ENCODE measurements around the gene CARS1.

CARS1 gene

GRCh38 chr11:2999464-2999998, 57.7 kb downstream of the CARS1 start:
- Histone ChIP-seq H3K23ac (ENCODE audit: low read length in 2 of 2) (no peak overlapping the region), H2BK12ac (ENCODE audit: low read length in 2 of 2) (no peak overlapping the region), H2BK5ac (ENCODE audit: low read depth, low read length, poor library complexity, severe bottlenecking) (no peak overlapping the region), H3K9me3 (ENCODE audit: control insufficient read depth, low read length) (no peaks in the 10 kb centered on the region), H3K4ac (ENCODE audit: low read depth in 1 of 2, low read length in 2 of 2) (no peak overlapping the region), H3K18ac (ENCODE audit: low read depth in 1 of 2, low read length in 2 of 2) (no peak overlapping the region), H4K8ac (ENCODE audit: low read length) (no peak overlapping the region), H3K27ac (ENCODE audit: low read length, poor library complexity, severe bottlenecking) (no peak overlapping the region), H3K4me2 (ENCODE audit: low read length, poor library complexity, severe bottlenecking) (no peak overlapping the region), H2AFZ (ENCODE audit: low read depth, low read length) (no peak overlapping the region), H2BK120ac (ENCODE audit: low read depth, low read length) (no peak overlapping the region), H3K4me3 (ENCODE audit: insufficient read depth in 1 of 2, low read depth in 1 of 2, low read length in 2 of 2) (no peak overlapping the region), H3K14ac (ENCODE audit: low read length in 2 of 2) (no peak overlapping the region), H2AK5ac (ENCODE audit: low read length, severe bottlenecking) (peak overlapping the region; percentile 74), H3K27me3 (ENCODE audit: control insufficient read depth in 1 of 2, insufficient read depth in 1 of 2, low read length in 2 of 2) (no peaks in the 10 kb centered on the region), H4K91ac (ENCODE audit: low read length) (no peak overlapping the region), H2BK15ac (ENCODE audit: low read depth, poor library complexity, severe bottlenecking) (no peak overlapping the region), H3K4me1 (ENCODE audit: control insufficient read depth, insufficient read depth, low read depth, low read length) (peaks cover 27% of the 10 kb centered on the region), H3K79me1 (replicated peaks; ENCODE audit: low read length, poor library complexity, severe bottlenecking) (peaks cover 9% of the 10 kb centered on the region), H3K9ac (ENCODE audit: low read length) (no peak overlapping the region), H3K36me3 (ENCODE audit: control insufficient read depth in 1 of 2, insufficient read depth in 2 of 2, low read depth in 1 of 2, low read length in 2 of 2) (peaks cover 45 to 62% of the 10 kb centered on the region in 2 experiments)
- WGBS, result 85% methylated on average over 10 of the region's 10 CpGs
- no peak for DNase-seq

DNA sequence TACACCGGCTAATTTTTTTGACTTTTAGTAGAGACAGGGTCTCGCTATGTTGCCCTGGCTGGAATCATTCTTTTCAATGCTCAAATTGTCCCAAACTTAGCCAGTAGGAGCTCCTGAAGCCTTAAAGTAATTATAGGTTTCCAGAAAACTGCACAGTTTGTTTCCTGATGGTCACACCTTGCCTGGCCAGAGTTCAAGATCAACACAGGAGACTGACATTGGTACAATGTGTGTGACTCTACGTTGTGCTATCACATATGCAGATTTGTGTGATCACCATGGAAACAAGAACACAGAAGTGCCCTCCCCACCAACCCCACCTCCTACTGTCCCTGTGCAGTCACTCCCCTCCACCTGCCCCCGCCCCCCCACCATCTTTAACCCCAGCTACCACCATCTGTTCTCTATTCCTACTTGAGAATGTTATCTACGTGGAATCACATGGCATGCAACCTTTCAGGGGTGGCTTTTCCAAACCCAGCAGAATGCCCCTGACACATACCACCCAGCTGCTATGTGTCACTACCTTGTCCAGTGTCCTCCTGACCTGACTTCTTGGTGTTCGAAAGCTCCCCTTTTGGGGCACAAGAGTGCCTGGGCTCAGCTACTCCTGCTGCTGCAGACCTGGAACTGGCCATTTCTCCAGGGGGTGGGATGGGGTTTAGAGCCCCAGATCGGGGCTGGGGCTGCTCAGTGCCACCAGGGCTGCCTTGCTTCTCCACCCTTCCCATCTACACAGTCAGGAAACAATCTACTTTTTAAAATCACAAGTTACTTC, 59.0 kb downstream of the CARS1 start:
- no peak overlapping the region for H2AFZ ChIP-seq (ENCODE audit: low read depth, low read length)
- whole genome bisulfite sequencing, result 98% methylated on average over 7 of the region's 7 CpGs
- no peak overlapping the region for H3K27ac ChIP-seq (ENCODE audit: low read length, poor library complexity, severe bottlenecking)
- no peaks in the 10 kb centered on the region for H3K9me3 ChIP-seq (ENCODE audit: control insufficient read depth, low read length)
- no peak overlapping the region for H2BK12ac ChIP-seq (ENCODE audit: low read length in 2 of 2)
- H3K4ac ChIP-seq (ENCODE audit: low read depth in 1 of 2, low read length in 2 of 2), result no peak overlapping the region
- H3K36me3 ChIP-seq (ENCODE audit: control insufficient read depth in 1 of 2, insufficient read depth in 2 of 2, low read depth in 1 of 2, low read length in 2 of 2), result peaks cover 32 to 49% of the 10 kb centered on the region in 2 experiments
- peaks cover 4% of the 10 kb centered on the region for H3K79me1 ChIP-seq (replicated peaks; ENCODE audit: low read length, poor library complexity, severe bottlenecking)
- H4K8ac ChIP-seq (ENCODE audit: low read length), result no peak overlapping the region
- H3K9ac ChIP-seq (ENCODE audit: low read length), result no peak overlapping the region
- H3K23ac ChIP-seq (ENCODE audit: low read length in 2 of 2), result no peak overlapping the region
- no peak overlapping the region for H3K18ac ChIP-seq (ENCODE audit: low read depth in 1 of 2, low read length in 2 of 2)
- H4K91ac ChIP-seq (ENCODE audit: low read length), result no peak overlapping the region
- no peak overlapping the region for H2BK15ac ChIP-seq (ENCODE audit: low read depth, poor library complexity, severe bottlenecking)
- H3K4me3 ChIP-seq (ENCODE audit: insufficient read depth in 1 of 2, low read depth in 1 of 2, low read length in 2 of 2), result no peak overlapping the region
- H3K4me1 ChIP-seq (ENCODE audit: control insufficient read depth, insufficient read depth, low read depth, low read length), result peaks cover 25% of the 10 kb centered on the region
- H3K27me3 ChIP-seq (ENCODE audit: control insufficient read depth in 1 of 2, insufficient read depth in 1 of 2, low read length in 2 of 2), result no peaks in the 10 kb centered on the region
- no peak overlapping the region for H3K14ac ChIP-seq (ENCODE audit: low read length in 2 of 2)
- H2AK5ac ChIP-seq (ENCODE audit: low read length, severe bottlenecking), result no peak overlapping the region
- H2BK120ac ChIP-seq (ENCODE audit: low read depth, low read length), result no peak overlapping the region
- no peak overlapping the region for H2BK5ac ChIP-seq (ENCODE audit: low read depth, low read length, poor library complexity, severe bottlenecking)
- no peak overlapping the region for H3K4me2 ChIP-seq (ENCODE audit: low read length, poor library complexity, severe bottlenecking)
- DNase-seq, result no peak

DNA sequence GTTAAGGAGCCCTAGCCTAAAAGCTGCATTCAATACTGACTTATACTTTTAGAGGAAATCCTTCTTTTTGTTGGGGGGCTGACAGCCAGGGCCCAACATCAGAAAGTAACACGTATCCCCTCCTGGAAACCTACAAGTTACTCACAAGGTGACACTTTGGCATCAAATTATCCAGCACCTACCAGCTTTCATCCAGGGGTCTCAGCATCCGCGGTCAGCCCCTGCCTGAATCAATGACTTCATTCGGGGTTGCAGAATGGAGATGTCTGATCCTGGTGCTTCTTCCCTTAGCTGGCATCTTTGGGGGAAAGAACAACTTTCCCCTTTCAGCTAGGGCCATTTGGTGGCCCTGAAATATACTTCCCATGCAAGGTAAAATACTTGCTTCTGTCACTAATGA, 59.8 kb downstream of the CARS1 start:
- H3K23ac ChIP-seq (ENCODE audit: low read length in 2 of 2), result no peak overlapping the region
- WGBS, result 95% methylated on average over 4 of the region's 4 CpGs
- no peak overlapping the region for H2BK120ac ChIP-seq (ENCODE audit: low read depth, low read length)
- no peak overlapping the region for H2BK12ac ChIP-seq (ENCODE audit: low read length in 2 of 2)
- H4K91ac ChIP-seq (ENCODE audit: low read length), result no peak overlapping the region
- H2BK15ac ChIP-seq (ENCODE audit: low read depth, poor library complexity, severe bottlenecking), result no peak overlapping the region
- DNase-seq, result no peak
- no peak overlapping the region for H3K4ac ChIP-seq (ENCODE audit: low read depth in 1 of 2, low read length in 2 of 2)
- H3K4me2 ChIP-seq (ENCODE audit: low read length, poor library complexity, severe bottlenecking), result no peak overlapping the region
- H3K9me3 ChIP-seq (ENCODE audit: control insufficient read depth, low read length), result no peaks in the 10 kb centered on the region
- no peak overlapping the region for H3K9ac ChIP-seq (ENCODE audit: low read length)
- H3K18ac ChIP-seq (ENCODE audit: low read depth in 1 of 2, low read length in 2 of 2), result no peak overlapping the region
- H3K14ac ChIP-seq (ENCODE audit: low read length in 2 of 2), result no peak overlapping the region
- peak overlapping the region; percentile 4 for H3K27ac ChIP-seq (ENCODE audit: low read length, poor library complexity, severe bottlenecking)
- no peak overlapping the region for H3K4me3 ChIP-seq (ENCODE audit: insufficient read depth in 1 of 2, low read depth in 1 of 2, low read length in 2 of 2)
- no peak overlapping the region for H2BK5ac ChIP-seq (ENCODE audit: low read depth, low read length, poor library complexity, severe bottlenecking)
- H4K8ac ChIP-seq (ENCODE audit: low read length), result no peak overlapping the region
- H3K4me1 ChIP-seq (ENCODE audit: control insufficient read depth, insufficient read depth, low read depth, low read length), result peaks cover 29% of the 10 kb centered on the region
- peaks cover 23 to 41% of the 10 kb centered on the region in 2 experiments for H3K36me3 ChIP-seq (ENCODE audit: control insufficient read depth in 1 of 2, insufficient read depth in 2 of 2, low read depth in 1 of 2, low read length in 2 of 2)
- H3K79me1 ChIP-seq (replicated peaks; ENCODE audit: low read length, poor library complexity, severe bottlenecking), result peaks cover 6% of the 10 kb centered on the region
- H2AK5ac ChIP-seq (ENCODE audit: low read length, severe bottlenecking), result no peak overlapping the region
- no peaks in the 10 kb centered on the region for H3K27me3 ChIP-seq (ENCODE audit: control insufficient read depth in 1 of 2, insufficient read depth in 1 of 2, low read length in 2 of 2)
- H2AFZ ChIP-seq (ENCODE audit: low read depth, low read length), result no peak overlapping the region

DNA sequence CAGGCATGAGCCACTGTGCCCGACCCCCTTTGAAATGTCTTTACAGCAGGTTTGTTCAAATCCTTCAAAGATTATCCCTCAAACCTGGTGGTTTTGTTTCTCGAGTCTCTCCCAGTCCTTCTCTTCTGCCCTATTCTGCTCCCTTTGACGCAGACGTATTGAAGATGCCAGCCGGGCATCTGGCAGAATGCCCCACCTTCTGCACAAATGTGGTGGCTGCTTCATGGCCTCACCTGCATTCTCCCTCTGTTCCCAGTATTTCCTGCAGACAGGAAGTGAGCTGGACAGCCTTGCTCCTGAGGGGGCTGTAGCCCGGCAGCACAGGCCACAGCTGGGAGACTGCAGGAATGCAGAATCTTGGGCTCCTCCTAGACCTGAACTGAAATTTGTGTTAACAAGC, 60.2 kb downstream of the CARS1 start:
- Histone ChIP-seq H2BK120ac (ENCODE audit: low read depth, low read length) (no peak overlapping the region), H2BK15ac (ENCODE audit: low read depth, poor library complexity, severe bottlenecking) (no peak overlapping the region), H2BK12ac (ENCODE audit: low read length in 2 of 2) (no peak overlapping the region), H2BK5ac (ENCODE audit: low read depth, low read length, poor library complexity, severe bottlenecking) (no peak overlapping the region), H3K18ac (ENCODE audit: low read depth in 1 of 2, low read length in 2 of 2) (no peak overlapping the region), H3K27ac (ENCODE audit: low read length, poor library complexity, severe bottlenecking) (peak overlapping the region; percentile 4), H3K4me3 (ENCODE audit: insufficient read depth in 1 of 2, low read depth in 1 of 2, low read length in 2 of 2) (no peak overlapping the region), H4K91ac (ENCODE audit: low read length) (no peak overlapping the region), H3K4ac (ENCODE audit: low read depth in 1 of 2, low read length in 2 of 2) (no peak overlapping the region), H2AK5ac (ENCODE audit: low read length, severe bottlenecking) (no peak overlapping the region), H3K9ac (ENCODE audit: low read length) (no peak overlapping the region), H3K4me1 (ENCODE audit: control insufficient read depth, insufficient read depth, low read depth, low read length) (peaks cover 29% of the 10 kb centered on the region), H4K8ac (ENCODE audit: low read length) (no peak overlapping the region), H3K79me1 (replicated peaks; ENCODE audit: low read length, poor library complexity, severe bottlenecking) (peaks cover 4% of the 10 kb centered on the region), H3K36me3 (ENCODE audit: control insufficient read depth in 1 of 2, insufficient read depth in 2 of 2, low read depth in 1 of 2, low read length in 2 of 2) (peaks cover 20 to 36% of the 10 kb centered on the region in 2 experiments), H3K14ac (ENCODE audit: low read length in 2 of 2) (no peak overlapping the region), H3K27me3 (ENCODE audit: control insufficient read depth in 1 of 2, insufficient read depth in 1 of 2, low read length in 2 of 2) (no peaks in the 10 kb centered on the region), H3K4me2 (ENCODE audit: low read length, poor library complexity, severe bottlenecking) (no peak overlapping the region), H2AFZ (ENCODE audit: low read depth, low read length) (no peak overlapping the region), H3K9me3 (ENCODE audit: control insufficient read depth, low read length) (no peaks in the 10 kb centered on the region), H3K23ac (ENCODE audit: low read length in 2 of 2) (no peak overlapping the region)
- 81% methylated on average over 6 of the region's 6 CpGs for WGBS
- no peak for DNase-seq

All from mesenchymal stem cell (in vitro differentiated cells and primary cell).